Activated CD4-positive, alpha-beta T cell treated with anti-CD3 and anti-CD28 coated beads for 48 hours (primary cell): ENCODE data around the gene BPIFB4.
"Not testable (repeated sequence)": the region's sequence is repeated elsewhere in the genome, so short reads cannot be mapped to it uniquely, and the experiment has no call there.

Experiments
- DNase-seq: peaks from one replicate; pipeline ENCODE4 v3.0.0-alpha.2; 2020

The BPIFB4 gene

DNA sequence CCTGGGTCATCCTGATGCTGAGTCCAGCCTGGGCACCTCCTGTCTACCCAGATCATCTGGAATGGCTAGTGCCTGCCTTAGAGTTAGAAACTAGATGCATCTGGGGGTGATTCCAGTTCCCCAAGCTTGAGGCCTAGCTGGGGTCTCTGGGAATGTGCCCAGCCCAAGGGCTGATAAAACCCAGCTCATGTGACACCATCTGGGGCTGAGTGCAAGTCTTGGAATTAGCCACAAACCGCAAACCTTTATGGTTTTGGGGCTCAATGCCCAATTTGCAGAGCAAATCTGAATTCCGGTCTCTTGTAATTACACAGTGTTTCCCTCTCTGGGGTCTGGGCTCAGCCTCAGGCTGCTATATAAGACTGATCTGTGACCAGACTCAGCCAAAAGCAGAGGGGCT, at the start of gene BPIFB4:
TSS of gene BPIFB4 (plus strand) at position 385 of the 400 bp plus-strand sequence. CDS start 1,884 bp downstream, outside the sequence.
- no peak for DNase-seq

- DNase-seq, result no peak
Measured at GRCh38 chr20:33030076-33030475, 49.4 kb upstream of the BPIFB4 start.

- DNase-seq, result no peak
Measured at GRCh38 chr20:33030569-33030968, 48.9 kb upstream of the BPIFB4 start.

DNA sequence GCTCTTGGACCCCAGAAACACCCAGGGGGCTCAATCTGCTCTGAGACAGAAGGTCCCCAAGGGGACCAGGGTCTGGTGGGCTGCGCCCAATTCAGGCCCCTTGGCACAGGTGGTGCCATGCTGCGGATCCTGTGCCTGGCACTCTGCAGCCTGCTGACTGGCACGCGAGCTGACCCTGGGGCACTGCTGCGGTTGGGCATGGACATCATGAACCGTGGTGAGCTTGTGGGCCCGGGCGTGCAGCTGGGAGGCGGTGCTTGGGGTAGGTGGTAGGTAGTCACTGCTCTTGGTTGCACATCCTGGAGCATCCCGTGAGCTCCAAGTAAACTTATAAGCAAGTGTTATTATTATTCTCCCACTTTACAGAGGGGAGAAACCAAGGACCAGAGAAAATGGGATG, 47.9 kb upstream of the BPIFB4 start, which contains the start of gene BPIFB6:
TSS of gene BPIFB6 (plus strand) at position 118 of the 400 bp plus-strand sequence. CDS start at position 118, 0 bp downstream.
- DNase-seq, result no peak

DNA sequence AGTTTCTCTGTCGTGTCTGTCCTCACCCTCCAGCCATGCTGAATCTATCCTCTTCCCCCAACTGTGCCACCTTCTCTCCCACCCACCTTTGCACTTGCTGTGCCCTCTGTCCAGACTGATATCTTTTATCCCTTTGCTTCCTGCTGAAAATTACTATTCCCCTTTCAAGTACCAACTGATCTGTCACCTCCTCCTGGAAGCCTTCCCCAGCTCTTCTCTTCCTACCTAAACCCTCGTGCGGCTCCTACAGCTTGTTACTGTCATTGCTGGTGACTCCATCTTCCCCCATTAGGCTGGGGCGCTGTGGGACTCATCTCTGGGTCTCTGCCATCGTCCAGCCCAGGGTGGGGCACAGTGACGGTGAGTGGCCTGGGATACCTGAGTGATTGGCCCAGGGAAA, 46.9 kb upstream of the BPIFB4 start:
- no peak for DNase-seq

GRCh38 chr20:33033381-33033780, 46.1 kb upstream of the BPIFB4 start:
- DNase-seq, result no peak

- no peak for DNase-seq
Measured at GRCh38 chr20:33034115-33034514, 45.3 kb upstream of the BPIFB4 start.

GRCh38 chr20:33034901-33035492, 44.4 kb upstream of the BPIFB4 start:
- no peak for DNase-seq

DNA sequence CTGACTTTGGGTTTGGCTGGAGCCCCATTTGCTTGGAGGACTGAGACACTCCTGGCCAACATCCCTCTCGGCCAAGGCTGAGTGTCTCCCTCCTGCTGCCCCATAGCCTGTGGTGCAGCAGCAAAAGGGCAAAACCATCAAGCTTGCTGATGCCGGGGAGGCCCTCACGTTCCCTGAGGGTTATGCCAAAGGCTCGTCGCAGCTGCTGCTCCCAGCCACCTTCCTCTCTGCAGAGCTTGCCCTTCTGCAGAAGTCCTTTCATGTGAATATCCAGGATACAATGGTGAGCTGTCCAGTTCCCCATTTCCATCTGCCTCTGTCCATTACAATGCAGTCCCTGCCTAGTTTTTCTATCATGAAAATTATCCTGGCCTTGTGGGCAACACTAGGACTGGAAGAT, 42.0 kb upstream of the BPIFB4 start:
- no peak for DNase-seq

GRCh38 chr20:33038243-33038642, 41.2 kb upstream of the BPIFB4 start:
- DNase-seq, result no peak

- DNase-seq, result no peak
Measured at GRCh38 chr20:33042430-33042829, 37.0 kb upstream of the BPIFB4 start.

- DNase-seq, result no peak
Measured at GRCh38 chr20:33042983-33043730, 36.3 kb upstream of the BPIFB4 start.

- DNase-seq, result no peak
Measured at GRCh38 chr20:33043731-33044181, 35.7 kb upstream of the BPIFB4 start.

- DNase-seq, result not testable (repeated sequence)
Measured at GRCh38 chr20:33045129-33045721, 34.2 kb upstream of the BPIFB4 start.

DNA sequence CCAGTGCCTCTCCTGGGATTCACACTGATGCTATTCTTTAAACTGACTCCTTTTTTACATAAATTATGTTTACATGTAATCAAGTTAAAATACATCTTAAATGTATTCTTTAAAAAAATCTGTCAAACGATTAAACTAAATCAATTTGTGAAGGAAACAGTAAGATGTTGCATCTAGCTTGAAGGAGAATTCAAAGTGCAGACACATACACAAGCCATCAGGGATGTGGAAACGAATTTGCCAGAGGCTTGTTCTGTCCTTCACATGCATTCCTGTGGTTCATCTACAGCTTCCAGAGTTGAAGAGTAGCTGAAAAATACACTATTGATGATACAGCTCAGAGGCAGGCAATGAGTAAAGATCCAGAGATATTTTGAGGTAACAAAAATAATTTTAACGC, 33.0 kb upstream of the BPIFB4 start:
- DNase-seq, result no peak

- no peak for DNase-seq
Measured at GRCh38 chr20:33051333-33051732, 28.1 kb upstream of the BPIFB4 start.

- no peak for DNase-seq
Measured at GRCh38 chr20:33053291-33054106, 25.9 kb upstream of the BPIFB4 start, which contains the start of gene BPIFB3. Gene BPIFB3, plus strand, starts transcription at chr20:33053903. Its CDS starts 1,533 bp downstream, at chr20:33055436.

DNA sequence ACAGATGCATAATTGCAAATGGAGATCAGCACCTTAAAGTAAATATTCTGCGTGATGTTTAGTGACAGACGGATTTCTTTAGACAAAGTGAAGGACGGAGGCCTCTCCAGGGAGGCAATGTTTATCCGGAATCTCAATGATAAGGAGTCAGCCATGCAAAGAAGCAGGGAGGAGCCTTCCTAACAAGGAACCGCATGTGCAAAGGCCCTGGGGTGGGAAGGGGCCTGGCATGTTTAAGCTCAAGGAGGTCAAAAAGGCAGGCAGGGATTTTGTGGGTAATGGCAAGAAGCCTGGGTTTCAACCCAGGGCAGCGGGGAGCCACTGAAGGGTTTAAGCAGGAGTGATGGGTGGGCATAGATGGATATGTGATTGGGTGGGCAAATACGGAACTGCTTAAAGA, 25.1 kb upstream of the BPIFB4 start:
- no peak for DNase-seq

GRCh38 chr20:33054791-33055190, 24.7 kb upstream of the BPIFB4 start:
- DNase-seq, result no peak

- no peak for DNase-seq
Measured at GRCh38 chr20:33059136-33059535, 20.3 kb upstream of the BPIFB4 start.

- no peak for DNase-seq
Measured at GRCh38 chr20:33059741-33060390, 19.6 kb upstream of the BPIFB4 start.

GRCh38 chr20:33061658-33062028, 17.8 kb upstream of the BPIFB4 start:
- no peak for DNase-seq
